HepG2 (cell line): Measurements from ENCODE around the gene INHA. TPM values are rescaled to one million over a fixed set of nuclear protein-coding genes. Genes with fewer than 3 reads are reported as not detected.

Experiments
- ELF1 ChIP-seq: sonication (generic); formaldehyde crosslinking; IDR thresholded peaks from 2 replicates; pipeline ENCODE4 v1.4.0; 2020; ENCODE audit warnings: missing genetic modification reagents
- HDAC2 ChIP-seq: sonication (generic); formaldehyde crosslinking; IDR thresholded peaks from 2 replicates; pipeline ENCODE4 v1.4.0; 2020; ENCODE audit warnings: missing genetic modification reagents
- IKZF4 ChIP-seq: sonication (generic); formaldehyde crosslinking; IDR thresholded peaks from 2 replicates; pipeline ENCODE4 v1.5.1; 2020; ENCODE audit warnings: borderline replicate concordance, mild to moderate bottlenecking, low read depth, missing genetic modification reagents; ENCODE audit errors: not compliant biosample characterization
- KDM4B ChIP-seq: sonication (generic); formaldehyde crosslinking; IDR thresholded peaks from 2 replicates; pipeline ENCODE4 v1.4.0; 2020; ENCODE audit warnings: missing genetic modification reagents
- KLF15 ChIP-seq: sonication (generic); formaldehyde crosslinking; IDR thresholded peaks from 2 replicates; pipeline ENCODE4 v1.8.1; 2023; ENCODE audit warnings: borderline replicate concordance, mild to moderate bottlenecking, inconsistent platforms, missing genetic modification reagents, mixed read lengths
- PHB2 ChIP-seq: fragments of 450-650 bp; IDR thresholded peaks from 2 replicates; pipeline ENCODE4 v1.6.1; 2018; ENCODE audit not compliant: partially characterized antibody
- REXO4 ChIP-seq: sonication (generic); formaldehyde crosslinking; IDR thresholded peaks from 2 replicates; pipeline ENCODE4 v1.8.0; 2022; ENCODE audit warnings: missing genetic modification reagents, mild to moderate bottlenecking, borderline replicate concordance
- RORA ChIP-seq: sonication (generic); formaldehyde crosslinking; IDR thresholded peaks from 2 replicates; pipeline ENCODE4 v1.5.0; 2020; ENCODE audit warnings: mild to moderate bottlenecking, missing genetic modification reagents, moderate library complexity
- RXRA ChIP-seq: sonication (generic); formaldehyde crosslinking; IDR thresholded peaks from 2 replicates; pipeline ENCODE4 v1.5.1; 2020; ENCODE audit warnings: missing genetic modification reagents
- SNAPC2 ChIP-seq: sonication (generic); formaldehyde crosslinking; IDR thresholded peaks from 2 replicates; pipeline ENCODE4 v1.8.1; 2022; ENCODE audit warnings: mild to moderate bottlenecking, missing genetic modification reagents
- SP1 ChIP-seq, 2 experiments: fragments of 450-650 bp in 1 of 2; sonication (generic) in 1 of 2; formaldehyde crosslinking in 1 of 2; IDR thresholded peaks; 2 replicates each; pipeline versions ENCODE4 v1.4.0 to v1.6.1; 2016 to 2020; ENCODE audit warnings: missing genetic modification reagents in 1 of 2
- TEAD3 ChIP-seq: optimal IDR thresholded peaks from 2 replicates; pipeline ENCODE3; 2016; ENCODE audit warnings: borderline replicate concordance
- TOPORS ChIP-seq: sonication (generic); formaldehyde crosslinking; IDR thresholded peaks from 2 replicates; pipeline ENCODE4 v1.8.0; 2023; ENCODE audit warnings: mild to moderate bottlenecking, missing genetic modification reagents
- ZNF354B ChIP-seq: sonication (generic); formaldehyde crosslinking; IDR thresholded peaks from 2 replicates; pipeline ENCODE4 v1.8.0; 2022; ENCODE audit warnings: mild to moderate bottlenecking, missing genetic modification reagents
- ZNF367 ChIP-seq: sonication (generic); formaldehyde crosslinking; IDR thresholded peaks from 2 replicates; pipeline ENCODE4 v1.4.0; 2020; ENCODE audit warnings: missing genetic modification reagents, borderline replicate concordance
- ZNF460 ChIP-seq: sonication (generic); formaldehyde crosslinking; IDR thresholded peaks from 2 replicates; pipeline ENCODE4 v1.5.1; 2020; ENCODE audit warnings: missing genetic modification reagents, mild to moderate bottlenecking, borderline replicate concordance
- polyA plus RNA-seq, 8 experiments: library from polyadenylated mRNA; depleted of rRNA in 3 of 8; stranded (reverse) in 7 of 8; unstranded in 1 of 8; fragments of >200 nt; fragmentation: Illumina TruSeq in 4 of 8; extraction: Trizol in 4 of 8; gene quantifications; 2 replicates each; pipeline versions ENCODE4 v1.2.1 to v1.2.3, GENCODE V29; 2011 to 2016; ENCODE audit warnings: low read depth in 4 of 8, missing spikeins in 1 of 8, mixed read lengths in 1 of 8; ENCODE audit not compliant: insufficient read depth in 1 of 8
- total RNA-seq, 5 experiments: library from RNA; depleted of rRNA; stranded (reverse); fragments of >200 nt; fragmentation: Illumina TruSeq; extraction: Trizol; gene quantifications; 2 replicates each; pipeline ENCODE4 v1.2.3, GENCODE V29; 2016; ENCODE audit warnings: low read depth in 1 of 5
- TF ChIP-seq, protein P1 (sequence below): sonication (generic); formaldehyde crosslinking; IDR thresholded peaks from 2 replicates; pipeline ENCODE4 v1.8.0; 2022; ENCODE audit warnings: mild to moderate bottlenecking, missing genetic modification reagents, moderate library complexity
- TF ChIP-seq, protein P2 (sequence below): sonication (generic); formaldehyde crosslinking; IDR thresholded peaks from 2 replicates; pipeline ENCODE4 v1.4.0; 2020; ENCODE audit warnings: mild to moderate bottlenecking, missing genetic modification reagents
- TF ChIP-seq, protein P3 (sequence below): IDR thresholded peaks from 2 replicates; pipeline ENCODE4 v1.6.1; 2012; ENCODE audit warnings: low read length, improper control_type of control experiment
- TF ChIP-seq, protein P4 (sequence below): sonication (generic); formaldehyde crosslinking; IDR thresholded peaks from 2 replicates; pipeline ENCODE4 v1.5.0; 2020; ENCODE audit warnings: missing genetic modification reagents
- TF ChIP-seq, protein P5 (sequence below): sonication (generic); formaldehyde crosslinking; IDR thresholded peaks from 2 replicates; pipeline ENCODE4 v1.5.1; 2020; ENCODE audit warnings: missing genetic modification reagents, mild to moderate bottlenecking, borderline replicate concordance

The INHA gene
- total and polyA plus RNA-seq, 2 of the 13 experiments (the other 11 are each of a cell fraction or from before 2014, with no cell fraction given) = 4.1 to 15.2 TPM

DNA sequence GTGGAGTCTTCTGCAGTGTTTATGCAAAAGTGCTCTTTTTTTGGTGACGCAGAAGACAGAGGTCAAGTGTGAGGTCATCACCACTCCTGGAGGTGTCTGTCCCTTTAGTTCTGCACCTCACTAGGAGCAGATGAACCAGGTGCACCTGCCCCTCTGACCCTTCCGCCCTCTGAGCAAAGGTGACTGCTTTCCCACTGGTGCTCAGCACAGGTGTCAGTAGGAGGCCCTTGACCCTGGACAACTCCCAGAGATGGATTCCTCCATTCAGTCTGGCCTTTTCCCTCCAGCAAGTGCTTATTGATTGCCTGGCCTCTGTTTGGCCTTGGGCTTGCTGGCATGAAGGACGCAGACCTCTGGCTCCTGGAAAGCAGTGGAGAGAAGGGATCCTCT lies 46.6 kb downstream of the INHA start (continued):
- TF ChIP-seq RORA (CRISPR knock-in tag) (no peak), PHB2 (no peak), ELF1 (CRISPR knock-in tag) (no peak), ZNF354B (no peak), KDM4B (CRISPR knock-in tag) (no peak), ZNF367 (CRISPR knock-in tag) (no peak), TEAD3 (CRISPR knock-in tag) (peak; percentile 26), TOPORS (CRISPR knock-in tag) (no peak), KLF15 (CRISPR knock-in tag) (no peak), IKZF4 (no peak), HDAC2 (CRISPR knock-in tag) (no peak), REXO4 (no peak), SNAPC2 (CRISPR knock-in tag) (no peak), RXRA (peak; percentile 85; the same call in 1 of the 2 replicates), SP1 (IDR thresholded peaks at IDR 0.05) (no peak), SP1 (CRISPR knock-in tag; IDR thresholded peaks at IDR 0.05) (no peak), ZNF460 (CRISPR knock-in tag) (no peak)
- TF ChIP-seq, protein P1, sequence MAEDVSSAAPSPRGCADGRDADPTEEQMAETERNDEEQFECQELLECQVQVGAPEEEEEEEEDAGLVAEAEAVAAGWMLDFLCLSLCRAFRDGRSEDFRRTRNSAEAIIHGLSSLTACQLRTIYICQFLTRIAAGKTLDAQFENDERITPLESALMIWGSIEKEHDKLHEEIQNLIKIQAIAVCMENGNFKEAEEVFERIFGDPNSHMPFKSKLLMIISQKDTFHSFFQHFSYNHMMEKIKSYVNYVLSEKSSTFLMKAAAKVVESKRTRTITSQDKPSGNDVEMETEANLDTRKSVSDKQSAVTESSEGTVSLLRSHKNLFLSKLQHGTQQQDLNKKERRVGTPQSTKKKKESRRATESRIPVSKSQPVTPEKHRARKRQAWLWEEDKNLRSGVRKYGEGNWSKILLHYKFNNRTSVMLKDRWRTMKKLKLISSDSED = no peak
- TF ChIP-seq, protein P2, sequence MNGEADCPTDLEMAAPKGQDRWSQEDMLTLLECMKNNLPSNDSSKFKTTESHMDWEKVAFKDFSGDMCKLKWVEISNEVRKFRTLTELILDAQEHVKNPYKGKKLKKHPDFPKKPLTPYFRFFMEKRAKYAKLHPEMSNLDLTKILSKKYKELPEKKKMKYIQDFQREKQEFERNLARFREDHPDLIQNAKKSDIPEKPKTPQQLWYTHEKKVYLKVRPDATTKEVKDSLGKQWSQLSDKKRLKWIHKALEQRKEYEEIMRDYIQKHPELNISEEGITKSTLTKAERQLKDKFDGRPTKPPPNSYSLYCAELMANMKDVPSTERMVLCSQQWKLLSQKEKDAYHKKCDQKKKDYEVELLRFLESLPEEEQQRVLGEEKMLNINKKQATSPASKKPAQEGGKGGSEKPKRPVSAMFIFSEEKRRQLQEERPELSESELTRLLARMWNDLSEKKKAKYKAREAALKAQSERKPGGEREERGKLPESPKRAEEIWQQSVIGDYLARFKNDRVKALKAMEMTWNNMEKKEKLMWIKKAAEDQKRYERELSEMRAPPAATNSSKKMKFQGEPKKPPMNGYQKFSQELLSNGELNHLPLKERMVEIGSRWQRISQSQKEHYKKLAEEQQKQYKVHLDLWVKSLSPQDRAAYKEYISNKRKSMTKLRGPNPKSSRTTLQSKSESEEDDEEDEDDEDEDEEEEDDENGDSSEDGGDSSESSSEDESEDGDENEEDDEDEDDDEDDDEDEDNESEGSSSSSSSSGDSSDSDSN (CRISPR knock-in tag) = peak; percentile 47; the same call in 1 of the 2 replicates
- TF ChIP-seq, protein P3, sequence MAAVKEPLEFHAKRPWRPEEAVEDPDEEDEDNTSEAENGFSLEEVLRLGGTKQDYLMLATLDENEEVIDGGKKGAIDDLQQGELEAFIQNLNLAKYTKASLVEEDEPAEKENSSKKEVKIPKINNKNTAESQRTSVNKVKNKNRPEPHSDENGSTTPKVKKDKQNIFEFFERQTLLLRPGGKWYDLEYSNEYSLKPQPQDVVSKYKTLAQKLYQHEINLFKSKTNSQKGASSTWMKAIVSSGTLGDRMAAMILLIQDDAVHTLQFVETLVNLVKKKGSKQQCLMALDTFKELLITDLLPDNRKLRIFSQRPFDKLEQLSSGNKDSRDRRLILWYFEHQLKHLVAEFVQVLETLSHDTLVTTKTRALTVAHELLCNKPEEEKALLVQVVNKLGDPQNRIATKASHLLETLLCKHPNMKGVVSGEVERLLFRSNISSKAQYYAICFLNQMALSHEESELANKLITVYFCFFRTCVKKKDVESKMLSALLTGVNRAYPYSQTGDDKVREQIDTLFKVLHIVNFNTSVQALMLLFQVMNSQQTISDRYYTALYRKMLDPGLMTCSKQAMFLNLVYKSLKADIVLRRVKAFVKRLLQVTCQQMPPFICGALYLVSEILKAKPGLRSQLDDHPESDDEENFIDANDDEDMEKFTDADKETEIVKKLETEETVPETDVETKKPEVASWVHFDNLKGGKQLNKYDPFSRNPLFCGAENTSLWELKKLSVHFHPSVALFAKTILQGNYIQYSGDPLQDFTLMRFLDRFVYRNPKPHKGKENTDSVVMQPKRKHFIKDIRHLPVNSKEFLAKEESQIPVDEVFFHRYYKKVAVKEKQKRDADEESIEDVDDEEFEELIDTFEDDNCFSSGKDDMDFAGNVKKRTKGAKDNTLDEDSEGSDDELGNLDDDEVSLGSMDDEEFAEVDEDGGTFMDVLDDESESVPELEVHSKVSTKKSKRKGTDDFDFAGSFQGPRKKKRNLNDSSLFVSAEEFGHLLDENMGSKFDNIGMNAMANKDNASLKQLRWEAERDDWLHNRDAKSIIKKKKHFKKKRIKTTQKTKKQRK = no peak
- TF ChIP-seq, protein P4, sequence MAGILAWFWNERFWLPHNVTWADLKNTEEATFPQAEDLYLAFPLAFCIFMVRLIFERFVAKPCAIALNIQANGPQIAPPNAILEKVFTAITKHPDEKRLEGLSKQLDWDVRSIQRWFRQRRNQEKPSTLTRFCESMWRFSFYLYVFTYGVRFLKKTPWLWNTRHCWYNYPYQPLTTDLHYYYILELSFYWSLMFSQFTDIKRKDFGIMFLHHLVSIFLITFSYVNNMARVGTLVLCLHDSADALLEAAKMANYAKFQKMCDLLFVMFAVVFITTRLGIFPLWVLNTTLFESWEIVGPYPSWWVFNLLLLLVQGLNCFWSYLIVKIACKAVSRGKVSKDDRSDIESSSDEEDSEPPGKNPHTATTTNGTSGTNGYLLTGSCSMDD = no peak
- TF ChIP-seq, protein P5, sequence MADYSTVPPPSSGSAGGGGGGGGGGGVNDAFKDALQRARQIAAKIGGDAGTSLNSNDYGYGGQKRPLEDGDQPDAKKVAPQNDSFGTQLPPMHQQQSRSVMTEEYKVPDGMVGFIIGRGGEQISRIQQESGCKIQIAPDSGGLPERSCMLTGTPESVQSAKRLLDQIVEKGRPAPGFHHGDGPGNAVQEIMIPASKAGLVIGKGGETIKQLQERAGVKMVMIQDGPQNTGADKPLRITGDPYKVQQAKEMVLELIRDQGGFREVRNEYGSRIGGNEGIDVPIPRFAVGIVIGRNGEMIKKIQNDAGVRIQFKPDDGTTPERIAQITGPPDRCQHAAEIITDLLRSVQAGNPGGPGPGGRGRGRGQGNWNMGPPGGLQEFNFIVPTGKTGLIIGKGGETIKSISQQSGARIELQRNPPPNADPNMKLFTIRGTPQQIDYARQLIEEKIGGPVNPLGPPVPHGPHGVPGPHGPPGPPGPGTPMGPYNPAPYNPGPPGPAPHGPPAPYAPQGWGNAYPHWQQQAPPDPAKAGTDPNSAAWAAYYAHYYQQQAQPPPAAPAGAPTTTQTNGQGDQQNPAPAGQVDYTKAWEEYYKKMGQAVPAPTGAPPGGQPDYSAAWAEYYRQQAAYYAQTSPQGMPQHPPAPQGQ (CRISPR knock-in tag) = no peak
